Fibroblast of villous mesenchyme (primary cell): ENCODE data around the gene HOXB2. TPM values are rescaled to one million over a fixed set of nuclear protein-coding genes. Genes with fewer than 3 reads are reported as not detected.

Source experiments
- DNase-seq: peaks from one replicate; pipeline ENCODE4 v3.0.0-alpha.2; 2010; ENCODE audit warnings: low read depth
- H3K4me3 ChIP-seq: 2 replicates; pipeline ENCODE4 v1.5.1; 2011; ENCODE audit warnings: low read depth, mild to moderate bottlenecking, low read length
- CTCF ChIP-seq: IDR thresholded peaks from 2 replicates; pipeline ENCODE4 v1.5.1; 2012; ENCODE audit warnings: low read depth, mild to moderate bottlenecking, low read length; ENCODE audit not compliant: insufficient read depth
- total RNA-seq: library from RNA; depleted of rRNA; stranded (reverse); fragments of >200 nt; gene quantifications from 2 replicates; pipeline ENCODE4 v1.2.3, GENCODE V29; 2012

Gene HOXB2
- total RNA-seq, 1 donor = 4.3 TPM

GRCh38 chr17:48565022-48565554 is 20.2 kb upstream of the HOXB2 start:
- DNase-seq = no peak
- no peak overlapping the region for H3K4me3 ChIP-seq
- TF ChIP-seq CTCF = no peak

DNA sequence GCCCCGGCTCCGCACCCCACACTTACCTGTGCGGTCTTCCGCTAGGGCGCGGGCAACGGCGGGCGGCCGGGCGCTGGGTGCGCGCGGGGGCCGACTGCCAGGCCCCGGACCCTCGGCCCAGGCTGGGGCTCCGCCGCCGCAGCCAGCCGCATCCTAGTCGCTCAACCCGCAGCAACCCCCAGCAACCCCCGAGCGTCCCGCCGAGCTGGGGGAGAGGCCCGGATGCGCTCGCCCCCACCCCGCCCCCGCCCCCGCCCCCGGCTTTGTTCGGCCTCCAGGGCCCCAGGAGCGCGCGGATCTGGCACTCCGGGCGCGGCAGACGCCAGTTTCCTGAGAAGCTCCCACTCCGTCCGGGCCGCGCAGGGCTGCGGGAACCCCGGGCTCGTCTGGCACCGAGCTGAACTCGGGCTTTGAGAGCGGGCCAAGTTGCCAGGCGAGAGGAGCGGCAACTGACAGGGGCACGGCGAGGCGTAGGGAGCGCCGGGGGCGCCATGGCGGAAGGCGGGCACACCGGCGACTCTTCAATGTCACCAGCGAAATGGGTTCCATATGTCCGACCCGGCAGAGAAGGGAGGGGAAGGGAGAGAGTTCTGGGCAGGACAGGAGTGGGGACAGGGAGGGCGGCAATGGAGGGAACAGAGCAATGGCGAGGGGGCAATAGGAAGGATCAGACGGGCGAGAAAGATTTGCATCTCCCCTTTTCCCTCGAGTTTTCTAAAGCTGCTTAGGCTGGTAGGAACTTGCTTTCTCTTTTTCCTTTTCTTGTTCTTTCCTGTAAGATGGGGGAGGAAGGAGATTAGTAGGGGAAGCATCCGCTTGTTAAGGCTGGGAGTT is 19.5 kb upstream of the HOXB2 start:
- peak overlapping the region; percentile 40 for H3K4me3 ChIP-seq

DNA sequence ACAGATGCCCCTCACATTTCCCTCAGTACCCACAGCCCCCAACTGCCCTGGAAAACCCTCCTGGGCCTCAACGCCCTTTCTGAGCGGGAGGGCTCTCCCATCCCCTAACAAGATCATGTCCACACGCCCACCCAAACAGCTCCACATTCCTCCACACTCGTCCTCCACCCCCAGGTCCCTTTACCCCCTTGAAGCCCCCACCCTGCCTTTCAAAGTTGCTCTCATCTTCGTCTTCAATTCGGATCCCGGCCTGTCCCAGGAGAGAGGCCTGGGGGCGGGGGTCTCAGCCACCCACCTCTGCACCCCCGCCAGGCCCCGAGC is 18.9 kb upstream of the HOXB2 start:
- TF ChIP-seq CTCF = no peak
- H3K4me3 ChIP-seq = no peak overlapping the region
- no peak for DNase-seq

More for the DNA sequence above, 19.5 kb upstream of the HOXB2 start:
- no peak for TF ChIP-seq CTCF
- DNase-seq = no peak

- no peak overlapping the region for H3K4me3 ChIP-seq
- TF ChIP-seq CTCF = no peak
- DNase-seq = no peak
These were observed 18.5 kb upstream of the HOXB2 start for GRCh38 chr17:48563385-48563838.

DNA sequence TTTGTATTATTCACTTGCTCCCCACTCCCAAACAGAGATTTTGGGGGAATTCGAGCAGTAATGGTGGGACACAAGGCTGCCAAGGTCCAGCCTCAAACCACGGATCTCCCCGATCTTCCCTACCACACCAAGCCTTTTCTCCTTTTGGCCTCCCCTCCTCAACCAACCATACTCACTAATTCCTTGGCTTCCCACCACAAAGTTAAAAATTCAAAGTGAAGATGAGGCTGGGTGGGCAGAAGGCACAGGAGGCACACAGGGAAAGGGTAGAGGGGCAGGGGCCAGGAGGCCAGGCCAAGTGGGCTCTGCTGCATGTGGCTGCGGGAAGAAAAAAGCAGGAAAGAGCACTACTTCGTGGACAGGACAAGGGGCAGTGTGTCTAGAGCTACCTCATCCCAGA is 18.0 kb upstream of the HOXB2 start:
- DNase-seq = no peak
- no peak overlapping the region for H3K4me3 ChIP-seq
- TF ChIP-seq CTCF = no peak

GRCh38 chr17:48561884-48562810 is 17.2 kb upstream of the HOXB2 start:
- H3K4me3 ChIP-seq = no peak overlapping the region
- peak; percentile 27 for TF ChIP-seq CTCF
- DNase-seq = no peak
